NCI-H2081 (cell line): ENCODE measurements around the gene TEX51.

Source experiments
- DNase-seq, 2 experiments: peaks; one replicate each; lab custom pipeline; 2025; lab: John Stamatoyannopoulos, UW

The TEX51 gene

DNA sequence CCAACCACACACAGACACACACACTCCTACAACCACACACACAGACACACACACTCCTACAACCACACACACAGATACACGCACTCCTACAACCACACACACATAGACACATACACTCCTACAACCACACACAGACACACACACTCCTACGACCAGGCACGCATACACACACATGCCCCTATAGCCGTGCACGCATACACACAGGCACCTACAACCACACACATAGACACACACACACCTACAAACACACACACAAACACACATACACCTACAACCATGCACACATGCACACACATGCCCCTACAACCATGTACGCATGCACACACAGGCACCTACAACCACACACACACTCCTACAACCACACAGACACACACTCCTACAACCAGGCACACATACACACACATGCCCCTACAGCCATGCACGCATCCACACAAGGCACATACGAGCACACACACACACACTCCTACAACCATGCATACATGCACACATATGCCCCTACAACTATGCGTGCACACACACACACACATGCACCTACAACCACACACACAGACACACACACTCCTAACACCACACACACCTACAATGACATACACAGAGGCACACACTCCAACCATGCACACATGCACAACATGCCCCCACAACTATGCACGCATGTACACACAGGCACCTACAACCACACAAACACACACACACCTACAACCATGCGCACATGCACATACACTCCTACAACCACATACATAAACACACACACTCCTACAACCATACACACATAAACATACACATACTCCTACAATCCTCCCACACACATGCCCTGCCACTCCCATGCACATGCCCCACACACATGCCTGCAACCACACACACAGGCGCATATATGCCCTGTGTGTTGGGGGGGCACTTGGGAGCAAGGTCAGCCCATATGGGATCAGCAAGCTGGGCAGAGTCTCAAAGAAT lies 19.1 kb upstream of the TEX51 start:
- DNase-seq, result no peak

DNA sequence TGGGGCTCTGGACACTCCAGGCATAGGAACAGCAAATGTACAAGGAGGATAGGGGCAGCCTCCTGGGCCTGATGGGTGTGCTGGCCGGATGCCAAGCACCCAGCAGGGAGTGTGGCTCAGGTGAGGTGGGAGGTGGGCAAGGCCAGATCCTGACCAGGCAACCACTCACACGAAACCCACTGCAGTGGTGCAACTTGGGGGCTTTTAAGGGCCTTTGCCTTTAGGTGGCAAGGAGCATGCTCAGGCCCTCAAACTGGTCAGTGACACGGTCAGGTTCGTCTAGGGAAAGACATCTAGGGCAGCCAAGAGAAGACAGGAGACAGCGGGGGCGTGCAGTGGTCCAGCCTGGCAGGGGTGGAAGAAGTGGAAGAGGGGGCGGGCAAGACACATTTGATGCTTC lies 18.4 kb upstream of the TEX51 start:
- DNase-seq, result no peak

DNA sequence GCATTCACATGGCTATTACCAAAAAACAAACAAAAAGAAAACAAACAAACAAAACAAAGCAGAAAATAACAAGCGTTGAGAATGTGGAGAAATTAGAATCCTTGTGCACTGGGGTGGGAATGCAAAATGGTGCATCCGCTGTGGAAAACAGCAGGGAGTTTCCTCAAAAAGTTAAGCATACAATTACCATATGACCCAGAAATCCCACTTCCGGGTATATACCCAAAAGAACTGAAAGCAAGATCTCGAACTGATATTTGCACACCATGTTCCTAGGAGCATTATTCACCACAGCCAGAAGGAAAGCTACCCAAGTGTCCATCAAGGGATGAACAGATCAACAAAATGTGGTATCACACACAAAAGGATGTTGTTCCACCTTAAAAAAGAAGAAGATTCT lies 17.9 kb upstream of the TEX51 start:
- DNase-seq, result no peak

DNA sequence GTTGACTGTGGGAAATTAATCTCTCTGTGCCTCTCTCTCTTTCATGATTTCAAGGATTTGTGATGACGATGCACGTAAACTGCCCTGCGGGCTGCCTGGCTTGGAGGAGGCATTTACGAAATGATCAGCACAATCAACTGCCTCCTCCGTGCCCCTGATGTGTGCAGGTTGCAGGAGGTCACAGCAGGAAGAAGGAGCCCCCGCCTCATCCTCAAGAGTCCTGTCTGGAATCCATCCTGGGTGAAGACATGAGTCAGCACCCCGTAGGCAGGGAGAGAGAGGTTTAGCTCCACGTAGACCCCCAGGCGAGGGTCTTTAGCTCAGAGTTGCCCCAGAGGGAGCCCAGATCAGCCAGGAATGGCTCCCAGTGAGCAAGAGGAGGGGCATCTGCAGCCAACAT lies 17.1 kb upstream of the TEX51 start:
- no peak for DNase-seq

DNA sequence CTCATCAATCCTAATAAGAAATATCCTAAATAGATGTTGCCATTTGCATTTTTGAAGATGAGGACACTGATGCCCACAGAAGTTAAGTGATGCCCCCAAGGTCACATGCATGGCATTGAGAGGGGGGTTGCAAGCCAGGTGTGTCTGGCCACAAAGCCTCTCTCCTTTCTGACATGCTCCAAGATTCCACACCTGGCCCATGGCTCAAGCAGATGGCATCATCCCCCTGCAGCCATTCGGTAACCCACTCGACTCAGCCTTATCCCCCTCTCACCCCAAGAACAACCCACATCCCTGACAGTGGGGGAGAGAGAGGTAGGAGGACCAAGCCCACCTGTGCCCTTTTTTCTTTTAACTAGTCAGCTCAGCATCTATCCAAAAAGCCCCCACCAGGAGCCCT lies 16.5 kb upstream of the TEX51 start:
- DNase-seq, result no peak

DNA sequence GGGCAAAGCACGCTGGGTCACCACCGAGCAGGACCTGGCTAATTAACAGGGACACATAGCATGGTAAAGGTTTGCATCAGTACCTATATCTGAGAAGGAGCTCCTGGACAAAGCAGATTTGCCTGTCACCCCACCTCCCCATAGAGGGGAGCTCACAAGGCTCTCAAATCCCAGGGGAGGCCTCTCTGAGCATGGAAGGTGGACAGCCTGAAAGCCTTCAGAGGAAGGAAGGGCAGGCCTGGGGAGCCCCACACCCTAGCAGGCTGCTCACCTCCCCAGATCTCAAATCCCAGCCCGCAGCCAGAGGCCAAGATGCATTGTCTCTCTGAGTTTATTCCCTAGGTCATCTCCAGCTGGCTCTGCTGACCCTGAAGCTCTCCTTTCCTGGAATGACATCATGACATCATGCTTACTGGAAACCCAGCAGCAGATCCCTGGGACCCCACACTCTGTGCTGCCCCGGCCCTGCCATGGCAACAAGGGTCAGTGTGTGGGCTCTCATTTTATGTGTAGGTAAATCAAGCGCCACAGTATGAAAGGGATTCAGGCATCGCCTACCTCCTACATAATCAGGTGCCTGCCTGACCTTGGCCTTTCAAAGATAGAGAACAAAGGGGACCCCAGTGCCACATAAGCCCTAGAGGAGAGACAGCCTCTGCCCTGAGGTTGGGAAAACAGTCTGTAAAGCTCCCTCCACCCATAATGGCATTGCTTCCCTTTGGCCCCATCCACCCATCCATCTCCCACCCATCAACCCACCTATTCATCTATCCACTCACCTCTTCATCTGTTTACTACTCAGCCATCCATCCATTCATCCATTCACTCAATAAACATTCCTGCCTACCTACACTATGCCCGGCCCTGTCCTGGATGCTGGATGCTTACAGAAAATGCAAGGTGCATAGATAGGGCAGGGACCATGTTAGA lies 15.7 kb upstream of the TEX51 start:
- no peak for DNase-seq

DNA sequence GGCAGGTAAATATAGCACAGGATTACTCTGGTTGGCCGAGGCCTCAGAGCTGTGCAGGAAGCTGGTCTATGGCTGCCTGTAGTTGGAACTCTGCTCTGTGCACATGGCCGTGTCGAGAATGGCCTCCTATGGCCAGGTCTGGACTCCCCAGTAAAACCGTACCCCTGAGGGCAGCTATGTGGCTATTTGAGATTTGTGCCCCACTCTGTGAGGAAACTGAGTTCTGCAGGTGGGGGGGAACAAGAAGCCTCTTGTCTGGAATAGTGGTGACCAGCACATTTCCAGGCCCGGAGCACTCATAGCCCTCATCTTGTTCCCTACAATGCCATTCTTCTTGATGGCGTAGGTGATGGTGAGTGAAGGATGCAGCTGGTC lies 15.0 kb upstream of the TEX51 start:
- no peak for DNase-seq

DNA sequence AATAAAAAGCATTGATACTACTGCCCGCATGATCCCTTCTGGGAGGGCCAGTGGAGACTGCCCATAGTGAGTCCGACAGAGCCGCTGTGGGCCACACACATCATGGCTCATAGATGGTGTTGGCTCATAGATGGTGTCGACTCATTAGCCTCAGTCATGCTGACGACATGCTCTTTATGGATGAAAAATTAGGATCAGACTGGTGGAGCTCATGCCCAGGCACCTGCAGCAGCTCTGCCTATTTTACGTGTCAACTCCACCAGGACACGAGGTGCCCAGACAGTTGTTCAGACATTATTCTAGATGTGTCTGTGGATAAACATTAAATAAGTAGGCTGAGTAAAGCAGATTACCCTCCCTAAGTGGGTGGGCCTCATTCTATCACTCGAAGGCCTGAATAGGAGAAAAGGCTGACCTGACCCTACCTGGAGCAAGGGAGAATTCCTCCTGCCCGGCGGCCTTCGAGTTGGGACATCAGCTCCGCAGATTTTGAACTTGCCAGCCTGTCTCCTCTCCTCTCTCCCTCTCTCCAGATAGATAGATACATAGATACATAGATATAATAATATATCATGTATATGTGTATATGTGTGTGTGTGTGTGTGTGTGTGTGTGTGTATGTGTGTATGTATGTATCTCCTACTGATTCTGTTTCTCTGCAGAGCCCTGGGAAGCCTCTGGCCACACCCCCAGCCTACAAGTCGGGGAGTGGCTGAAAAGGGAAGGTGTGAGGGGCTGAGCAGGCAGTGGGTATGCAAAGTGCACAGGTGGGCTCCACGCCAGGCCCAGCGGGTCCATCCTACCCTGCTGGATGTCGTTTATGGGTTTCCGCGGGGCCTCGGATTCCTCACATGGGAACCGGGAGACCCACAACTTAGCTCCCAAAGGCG lies 13.6 kb upstream of the TEX51 start:
- DNase-seq, result no peak

DNA sequence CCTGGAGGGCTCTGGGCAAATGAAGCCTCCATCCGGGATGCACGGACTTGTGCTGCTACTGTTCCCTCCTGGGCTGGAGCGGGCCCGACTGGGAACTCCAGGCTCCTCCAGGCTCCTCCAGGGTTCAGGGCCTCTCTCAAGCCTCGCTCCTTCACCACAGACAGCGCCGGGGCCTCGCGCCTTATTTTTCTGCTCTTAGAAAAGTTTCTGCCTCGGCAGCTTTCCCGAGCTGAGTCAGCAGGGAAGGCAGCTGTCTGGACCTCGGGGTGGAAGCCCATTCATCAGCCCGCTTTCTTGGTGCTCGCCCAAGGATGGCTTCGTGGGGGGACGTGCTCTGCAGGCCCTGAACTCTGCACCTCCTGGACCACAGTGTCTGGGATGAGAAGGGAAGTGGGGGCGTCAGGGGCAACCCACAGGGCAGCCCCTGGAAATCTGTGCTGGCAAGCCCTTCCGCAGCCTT lies 12.9 kb upstream of the TEX51 start:
- DNase-seq, result no peak

DNA sequence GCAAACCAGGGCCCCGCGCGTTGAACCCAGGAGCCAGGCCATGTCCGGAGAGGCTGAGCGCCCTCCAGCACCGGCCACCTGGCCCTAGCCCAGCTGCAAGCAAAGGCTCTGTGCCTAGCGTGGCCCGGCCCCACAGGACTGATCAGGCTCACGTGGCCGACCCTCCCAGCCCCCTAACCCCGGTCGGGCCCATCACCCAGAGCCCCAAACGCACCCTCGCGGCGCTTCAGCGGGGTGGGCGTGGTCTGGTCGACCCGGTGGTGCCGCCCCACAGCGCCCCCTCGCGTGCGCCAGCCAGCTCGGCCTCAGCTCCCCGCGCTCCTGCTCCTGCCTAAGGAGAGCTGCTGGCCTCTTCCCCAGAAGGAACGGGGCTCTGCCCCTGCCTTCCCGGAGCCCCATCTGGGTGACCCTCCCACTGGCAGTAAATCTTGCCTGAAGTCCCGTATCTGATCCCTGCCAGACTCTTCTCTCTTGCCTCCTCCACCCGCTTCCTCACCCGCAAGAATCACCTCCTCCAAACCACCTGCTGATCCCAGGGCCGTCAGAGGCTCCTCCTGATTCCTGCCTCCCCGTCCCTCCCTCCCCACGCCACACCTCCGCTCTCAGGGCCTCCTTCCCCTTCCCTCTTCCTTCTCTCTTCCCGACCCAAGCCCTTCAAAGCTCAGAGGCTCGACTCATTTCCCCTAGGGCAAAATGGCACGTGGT lies 12.3 kb upstream of the TEX51 start:
- DNase-seq, result no peak

DNA sequence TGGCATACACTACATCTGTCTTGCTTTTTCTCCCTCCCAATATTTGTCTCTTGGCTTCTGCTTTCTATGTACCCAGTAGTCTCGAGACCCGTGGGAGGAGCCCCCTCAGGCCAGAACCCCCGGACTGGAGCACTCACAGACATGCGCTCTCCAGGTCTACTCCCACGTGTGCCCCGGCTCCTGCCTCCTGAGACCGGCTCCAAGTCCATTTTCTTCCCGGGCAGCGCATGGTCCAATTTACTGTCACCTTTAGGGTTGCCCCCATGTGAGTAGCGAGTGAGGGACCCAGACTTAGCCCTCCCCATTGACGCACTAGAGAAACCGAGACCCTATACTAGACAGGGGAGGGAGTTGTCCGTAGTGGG lies 11.8 kb upstream of the TEX51 start:
- no peak for DNase-seq

DNA sequence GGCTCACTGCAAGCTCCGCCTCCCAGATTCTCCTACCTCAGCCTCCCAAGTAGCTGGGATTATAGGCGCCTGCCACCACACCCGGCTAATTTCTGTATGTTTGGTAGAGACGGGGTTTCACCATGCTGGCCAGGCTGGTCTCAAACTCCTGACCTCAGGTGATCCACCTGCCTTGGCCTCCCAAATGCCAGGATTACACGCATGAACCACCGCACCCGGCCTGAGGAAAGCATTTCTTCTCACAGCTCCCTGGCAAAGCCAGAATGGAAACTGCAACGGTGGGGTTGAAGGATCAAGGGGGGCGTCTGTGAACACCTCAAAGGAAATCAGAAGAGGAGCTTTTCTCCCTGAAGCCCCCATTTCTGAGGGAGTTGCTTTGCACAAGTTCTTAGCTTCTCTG lies 11.2 kb upstream of the TEX51 start:
- no peak for DNase-seq

DNA sequence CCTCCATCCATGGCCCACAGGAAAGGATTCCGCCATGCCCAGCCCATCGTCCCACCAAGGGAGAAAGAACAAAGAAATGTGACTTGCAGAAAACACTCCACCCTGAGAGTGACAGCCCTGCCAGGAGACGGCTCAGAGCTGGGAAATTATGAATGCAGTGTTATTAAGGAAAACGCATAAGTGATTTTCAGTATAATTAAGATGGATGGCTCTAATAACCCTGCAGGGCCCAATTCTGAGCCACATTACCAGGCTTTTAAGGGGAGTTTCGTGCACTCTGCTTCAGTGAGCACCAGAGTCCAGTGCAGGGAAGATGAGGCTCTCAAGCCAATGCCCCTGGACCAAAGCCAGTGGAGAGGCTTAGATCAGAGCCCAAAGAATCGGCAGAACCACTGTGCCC lies 10.6 kb upstream of the TEX51 start:
- DNase-seq, result no peak

DNA sequence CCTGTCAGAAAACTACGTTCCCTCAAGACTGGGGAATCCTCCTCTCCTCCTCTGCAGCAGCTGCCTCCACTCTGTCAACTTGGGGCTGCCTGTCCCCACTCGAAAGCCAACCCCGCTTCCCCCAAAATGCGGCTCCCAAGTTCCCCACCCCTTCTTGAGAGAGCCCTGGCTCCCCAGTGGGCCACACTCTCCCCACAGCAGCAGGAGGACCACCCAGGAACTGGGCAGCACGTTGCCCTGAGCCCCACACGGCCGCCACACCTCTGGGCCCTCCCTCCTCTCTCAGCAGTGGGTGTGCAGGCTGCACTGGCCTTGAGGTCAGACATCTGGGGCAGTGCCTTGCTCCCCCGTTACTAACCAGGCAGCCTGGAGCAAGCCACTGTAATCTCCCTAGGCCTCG lies 9.6 kb upstream of the TEX51 start:
- no peak for DNase-seq

DNA sequence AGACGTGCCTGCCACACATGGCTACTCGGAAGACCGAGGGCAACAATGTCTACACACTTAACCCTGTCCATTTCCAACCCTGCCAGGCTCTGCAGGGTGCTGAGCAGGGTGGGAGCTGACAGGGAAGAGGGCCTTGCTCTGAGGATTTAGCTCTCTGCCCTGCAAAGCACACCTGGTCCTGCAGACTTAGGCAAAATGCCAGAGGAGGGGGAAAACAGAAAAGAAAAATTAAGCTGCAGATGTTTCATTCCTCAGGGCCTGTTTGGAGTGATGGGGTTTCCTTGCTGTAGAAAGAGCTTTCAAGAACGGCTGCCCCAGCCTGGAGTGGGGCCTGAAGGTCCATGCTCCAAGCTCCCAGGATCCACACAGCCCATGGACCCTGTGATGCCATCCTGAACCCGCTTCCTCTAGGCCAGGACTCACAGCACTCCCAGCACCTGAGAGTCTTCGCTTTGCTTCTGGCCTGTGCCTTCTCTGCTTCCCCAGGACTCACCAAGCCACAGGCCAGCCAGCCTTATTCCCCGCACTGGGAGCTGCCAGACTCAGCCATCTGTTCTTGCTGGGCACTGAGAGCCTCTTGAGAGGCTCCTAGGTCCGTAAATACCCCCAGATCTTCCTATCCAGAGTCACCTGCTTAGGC lies 9.1 kb upstream of the TEX51 start:
- no peak for DNase-seq

DNA sequence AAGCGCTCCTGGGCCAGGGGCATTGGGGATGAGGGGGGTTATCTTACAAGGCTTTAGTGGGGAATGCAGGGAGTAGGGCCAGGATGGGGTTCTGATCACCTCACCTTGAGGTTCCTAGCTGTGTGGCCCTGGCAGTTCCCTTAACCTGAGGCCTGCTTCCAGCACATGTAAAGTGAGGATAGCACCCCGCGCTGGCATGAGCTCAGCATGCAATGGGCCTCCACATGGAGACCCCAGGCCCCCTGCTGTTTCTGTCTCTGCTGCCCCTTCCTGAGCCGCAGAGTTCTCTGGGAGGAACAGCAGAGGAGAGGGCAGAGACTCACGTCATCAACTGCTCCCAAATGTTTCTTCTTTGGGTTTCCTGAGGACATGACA lies 8.6 kb upstream of the TEX51 start:
- DNase-seq, result no peak

DNA sequence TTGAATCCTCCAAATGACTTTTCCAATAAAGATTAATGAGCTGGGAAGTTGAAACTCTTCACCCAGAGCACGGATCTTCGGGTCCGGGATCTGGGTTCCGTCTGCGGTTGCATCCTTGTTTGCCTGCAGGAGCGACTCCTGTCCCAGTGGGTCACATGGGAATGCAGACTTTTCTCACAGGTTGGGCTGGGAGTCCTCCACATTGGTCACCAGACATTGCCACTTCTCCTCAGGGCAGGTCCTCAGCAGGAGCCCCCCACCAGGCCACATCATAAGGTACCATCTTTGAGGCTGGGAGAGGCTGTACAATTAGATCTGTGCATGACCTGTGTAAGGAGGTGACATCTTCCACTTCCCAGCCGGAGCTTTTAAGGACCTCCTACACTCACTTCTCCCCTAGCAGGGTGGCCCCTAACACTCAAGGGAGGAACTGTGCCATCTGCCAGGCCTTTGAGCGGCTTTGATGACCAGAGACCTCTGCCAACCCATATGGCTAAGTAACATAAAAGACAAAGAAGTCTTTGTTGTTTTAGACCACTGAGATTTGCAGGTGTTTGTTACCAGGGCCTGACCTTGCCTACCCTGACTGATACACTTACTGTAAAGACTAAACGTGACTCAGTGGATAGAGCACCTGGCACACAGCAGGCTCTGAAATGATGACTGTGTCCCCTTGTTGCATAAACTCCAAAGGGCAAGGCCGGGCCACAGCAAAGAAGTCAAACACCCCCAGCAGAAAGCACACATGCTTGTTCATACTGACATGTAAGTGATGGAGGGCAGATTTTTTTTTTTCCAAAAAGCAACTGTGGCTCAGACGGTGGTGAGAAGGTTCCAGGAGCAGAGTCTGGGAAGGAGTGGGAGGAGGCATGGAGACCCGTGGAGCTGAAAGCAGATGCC lies 7.9 kb upstream of the TEX51 start:
- DNase-seq, result no peak

DNA sequence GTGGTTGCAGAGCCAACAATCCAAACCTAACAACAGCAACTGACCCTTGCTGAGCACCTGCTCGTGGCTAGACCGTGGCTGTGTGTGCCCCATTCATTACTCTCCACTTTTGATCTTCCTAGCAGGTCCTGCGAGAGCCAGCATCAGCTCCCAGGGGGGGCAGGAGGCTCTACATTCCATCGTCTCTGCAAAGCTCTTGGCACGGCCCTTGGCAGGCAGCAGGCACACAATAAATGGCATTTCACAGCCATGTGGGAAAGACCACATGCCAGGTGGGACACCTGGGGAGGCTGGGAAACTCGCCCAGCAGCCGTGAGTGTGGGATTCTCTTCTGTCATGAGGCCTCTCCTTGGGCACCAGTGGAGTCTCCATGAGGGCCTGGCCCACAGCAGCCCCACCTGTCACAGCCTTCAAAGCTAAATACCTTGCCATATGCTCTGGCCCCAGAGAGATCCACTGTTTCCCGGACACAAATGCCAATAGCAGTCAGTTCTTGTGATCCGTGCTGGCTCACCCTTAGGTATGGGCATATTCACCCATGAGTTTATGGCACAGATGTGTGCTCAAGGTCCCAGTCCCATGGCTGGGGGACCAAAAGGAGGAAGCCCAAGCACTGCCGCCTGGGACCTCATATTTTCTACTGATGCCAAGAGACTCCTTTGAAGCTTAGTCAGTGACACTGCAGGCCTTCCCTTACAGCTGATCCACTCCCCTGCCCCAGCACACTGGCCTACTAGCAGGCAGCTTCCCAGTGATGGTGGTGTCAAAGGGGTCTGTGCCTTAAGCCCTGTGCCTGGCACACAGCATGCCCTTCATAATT lies 6.8 kb upstream of the TEX51 start:
- DNase-seq, result peak; percentile 23 to 55

DNA sequence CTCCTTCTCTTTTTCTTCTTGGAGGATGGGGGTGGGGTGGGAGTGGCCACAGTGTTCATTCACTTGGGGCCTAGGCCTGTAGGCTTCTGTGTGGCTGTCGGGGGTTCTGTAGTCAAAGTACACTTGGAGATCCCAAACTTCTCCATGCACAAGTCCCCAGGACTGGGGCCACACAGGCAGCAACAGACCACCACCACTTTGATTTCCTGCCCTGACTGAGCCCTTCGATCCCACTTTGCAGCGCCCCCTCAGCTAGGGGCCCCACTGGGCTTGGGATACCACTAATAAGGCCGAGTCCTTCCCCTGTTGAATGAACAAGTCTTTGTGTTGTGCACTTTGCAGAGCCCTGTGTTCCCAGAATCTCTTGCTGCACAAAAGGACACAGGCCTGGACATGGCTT lies 5.5 kb upstream of the TEX51 start:
- DNase-seq, result no peak
